Thyroid gland (tissue), 4 donors: Measurements from ENCODE around the gene ST3GAL3. TPM values are rescaled to one million over a fixed set of nuclear protein-coding genes. Genes with fewer than 3 reads are reported as not detected.

Experiments
- DNase-seq, 2 donors: peaks; one replicate each; pipeline ENCODE4 v3.0.0-alpha.2; 2019
- H3K27ac ChIP-seq, 3 donors: fragments of 200-600 bp; sonication (generic); 1 replicate in 2 of 3; 2 replicates in 1 of 3; pipeline ENCODE4 v1.5.1; 2016 to 2019; ENCODE audit warnings: mild to moderate bottlenecking in 1 of 3, moderate library complexity in 1 of 3
- H3K27me3 ChIP-seq: fragments of 200-600 bp; sonication (generic); one replicate; pipeline ENCODE4 v1.5.1; 2019
- H3K36me3 ChIP-seq, 2 donors: fragments of 200-600 bp; sonication (generic); one replicate each; pipeline ENCODE4 v1.5.1; 2016 to 2019
- H3K4me1 ChIP-seq, 2 donors: fragments of 200-600 bp; sonication (generic); one replicate each; pipeline ENCODE4 v1.5.1; 2017 to 2019
- H3K4me3 ChIP-seq, 3 donors: fragments of 200-600 bp; sonication (generic); replicated peaks in 1 of 3; 1 replicate in 2 of 3; 2 replicates in 1 of 3; pipeline ENCODE4 v1.5.1; 2016; ENCODE audit warnings: mild to moderate bottlenecking in 1 of 3
- H3K9me3 ChIP-seq: fragments of 200-600 bp; sonication (generic); one replicate; pipeline ENCODE4 v1.5.1; 2017
- CTCF ChIP-seq, 6 experiments: fragments of 200-600 bp in 3 of 6; fragments of 450-650 bp in 3 of 6; sonication (generic) in 3 of 6; IDR thresholded peaks; one replicate each; pipeline ENCODE4 v1.5.1; 2016 to 2019; ENCODE audit warnings: antibody characterized with exemption in 6 of 6, mild to moderate bottlenecking in 2 of 6, inconsistent platforms in 1 of 6, moderate library complexity in 1 of 6
- POLR2A ChIP-seq, 2 donors: fragments of 450-650 bp; IDR thresholded peaks; one replicate each; pipeline ENCODE4 v1.6.1; 2017; ENCODE audit warnings: antibody characterized with exemption in 2 of 2, mild to moderate bottlenecking in 2 of 2, moderate library complexity in 1 of 2
- WGBS, 2 donors: methylation state at CpG; one replicate each; pipeline ENCODE4 v1.1.5; 2017; 5-methylcytosine and 5-hydroxymethylcytosine counted together
- intact Hi-C: fragments of 100-400 bp; cut with DNase I; formaldehyde crosslinking; loops from one replicate; pipeline ENCODE4 v1.15.1; 2023
- total RNA-seq, 4 donors: library from RNA; depleted of rRNA; stranded (reverse); fragments of >200 nt; gene quantifications; one replicate each; pipeline ENCODE4 v1.2.3, GENCODE V29; 2016

Gene ST3GAL3
- total RNA-seq, 4 donors from 2014 or later: 12.1 to 17.7 (median 14.3) TPM

- DNase-seq: no peak
- intact Hi-C loops: no loop called here
- Histone ChIP-seq H3K9me3 (no peaks in the 10 kb centered on the region), H3K36me3 (peaks cover 0 to 4% of the 10 kb centered on the region in 2 donors), H3K27ac (no peak overlapping the region), H3K4me3 (no peak overlapping the region), H3K27me3 (no peaks in the 10 kb centered on the region), H3K4me1 (no peaks in the 10 kb centered on the region)
- TF ChIP-seq POLR2A (IDR thresholded peaks at IDR 0.05) (no peak), CTCF (IDR thresholded peaks at IDR 0.05) (no peak)
- 84 to 90% methylated on average over 3 of the region's 3 CpGs for WGBS, 2 donors
Observed at GRCh38 chr1:43812579-43812978, 105.2 kb downstream of the ST3GAL3 start.

GRCh38 chr1:43814401-43814800, 107.1 kb downstream of the ST3GAL3 start:
- Histone ChIP-seq H3K36me3 (peaks cover 0 to 4% of the 10 kb centered on the region in 2 donors), H3K27ac (no peak overlapping the region), H3K4me3 (no peak overlapping the region), H3K27me3 (no peaks in the 10 kb centered on the region), H3K4me1 (no peaks in the 10 kb centered on the region), H3K9me3 (no peaks in the 10 kb centered on the region)
- no peak for DNase-seq
- 91 to 97% methylated on average over 2 of the region's 2 CpGs for WGBS, 2 donors
- intact Hi-C loops: no loop called here
- no peak for TF ChIP-seq POLR2A (IDR thresholded peaks at IDR 0.05)
- no peak for TF ChIP-seq CTCF (IDR thresholded peaks at IDR 0.05)

GRCh38 chr1:43817304-43817939, 110.1 kb downstream of the ST3GAL3 start:
- Histone ChIP-seq H3K4me1 (no peaks in the 10 kb centered on the region), H3K9me3 (no peaks in the 10 kb centered on the region), H3K4me3 (no peak overlapping the region), H3K27ac (no peak overlapping the region), H3K27me3 (no peaks in the 10 kb centered on the region), H3K36me3 (peaks cover 0 to 4% of the 10 kb centered on the region in 2 donors)
- no peak for DNase-seq
- TF ChIP-seq CTCF (IDR thresholded peaks at IDR 0.05): no peak
- no peak for TF ChIP-seq POLR2A (IDR thresholded peaks at IDR 0.05)
- intact Hi-C loops: no loop called here

- peaks cover 0 to 4% of the 10 kb centered on the region in 2 donors for H3K36me3 ChIP-seq
- WGBS, 2 donors: 94 to 98% methylated on average over 1 of the region's 1 CpG
- intact Hi-C loops: no loop called here
- no peak overlapping the region for H3K4me3 ChIP-seq
- H3K27ac ChIP-seq: no peak overlapping the region
- no peaks in the 10 kb centered on the region for H3K4me1 ChIP-seq
- TF ChIP-seq POLR2A (IDR thresholded peaks at IDR 0.05) (no peak), CTCF (IDR thresholded peaks at IDR 0.05) (no peak)
- no peak for DNase-seq
- H3K9me3 ChIP-seq: no peaks in the 10 kb centered on the region
- H3K27me3 ChIP-seq: no peaks in the 10 kb centered on the region
Observed at GRCh38 chr1:43818691-43819090, 111.4 kb downstream of the ST3GAL3 start.

GRCh38 chr1:43819357-43819756, 112.0 kb downstream of the ST3GAL3 start:
- no peaks in the 10 kb centered on the region for H3K9me3 ChIP-seq
- WGBS, 2 donors: 95 to 98% methylated on average over 4 of the region's 4 CpGs
- no peak for DNase-seq
- no peak overlapping the region for H3K27ac ChIP-seq
- H3K4me1 ChIP-seq: no peaks in the 10 kb centered on the region
- TF ChIP-seq POLR2A (IDR thresholded peaks at IDR 0.05) (no peak), CTCF (IDR thresholded peaks at IDR 0.05) (no peak)
- no peaks in the 10 kb centered on the region for H3K27me3 ChIP-seq
- intact Hi-C loops: no loop called here
- peaks cover 0 to 4% of the 10 kb centered on the region in 2 donors for H3K36me3 ChIP-seq
- H3K4me3 ChIP-seq: no peak overlapping the region
